Measurements from ENCODE around the gene PTOV1.

GRCh38 chr19:49838885-49839588 lies 11.9 kb upstream of the PTOV1 start:
- TF ChIP-seq POLR2A (IDR thresholded peaks at IDR 0.05; ENCODE audit: low read depth, low read length): no peak
- no peak for TF ChIP-seq TAF1 (IDR thresholded peaks at IDR 0.05; ENCODE audit: borderline replicate concordance, low read depth, low read length)

All from GM12892 (cell line).